GM21367 (cell line): Measurements from ENCODE around the gene AUTS2.

Experiments used
- ATAC-seq: cut with Tn5 transposase; IDR thresholded peaks from one replicate; pipeline ENCODE4 v1.9.1; 2021; ENCODE audit not compliant: unreplicated experiment

AUTS2 gene

DNA sequence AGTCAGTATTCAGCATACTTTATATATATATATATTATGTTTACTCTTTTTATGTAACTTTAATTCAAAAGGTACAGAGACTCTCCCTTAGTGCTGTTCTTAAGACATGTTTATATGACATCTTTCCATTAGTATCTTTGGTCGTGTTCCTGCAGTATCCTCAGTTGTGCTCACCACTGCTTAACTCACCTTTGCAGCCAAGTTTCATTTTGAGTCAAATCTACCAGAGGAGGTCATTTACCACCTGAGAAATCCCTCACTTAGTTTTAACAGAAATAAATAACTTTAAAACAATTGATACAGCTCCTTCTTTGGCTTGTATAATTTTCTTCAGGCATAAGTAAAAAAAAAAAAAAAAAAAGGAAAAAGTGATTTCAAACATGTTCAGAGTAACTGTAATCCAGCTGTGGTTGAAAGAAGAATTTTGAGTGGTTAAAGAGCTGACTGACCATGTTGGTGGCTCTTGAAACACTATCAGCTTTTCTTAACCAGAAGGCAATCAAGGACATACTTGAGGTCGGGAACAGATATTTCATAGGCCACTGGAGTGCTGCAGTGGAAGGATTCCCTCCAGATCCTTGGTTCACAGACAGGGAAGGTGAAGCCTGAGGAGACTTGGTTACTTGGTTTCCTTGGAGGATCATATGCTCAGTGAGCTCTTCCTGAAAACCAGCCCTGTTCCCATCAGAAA is 116.8 kb downstream of the AUTS2 start:
- ATAC-seq, result peak; percentile 65

GRCh38 chr7:69717221-69717620 is 118.9 kb downstream of the AUTS2 start:
- no peak for ATAC-seq

DNA sequence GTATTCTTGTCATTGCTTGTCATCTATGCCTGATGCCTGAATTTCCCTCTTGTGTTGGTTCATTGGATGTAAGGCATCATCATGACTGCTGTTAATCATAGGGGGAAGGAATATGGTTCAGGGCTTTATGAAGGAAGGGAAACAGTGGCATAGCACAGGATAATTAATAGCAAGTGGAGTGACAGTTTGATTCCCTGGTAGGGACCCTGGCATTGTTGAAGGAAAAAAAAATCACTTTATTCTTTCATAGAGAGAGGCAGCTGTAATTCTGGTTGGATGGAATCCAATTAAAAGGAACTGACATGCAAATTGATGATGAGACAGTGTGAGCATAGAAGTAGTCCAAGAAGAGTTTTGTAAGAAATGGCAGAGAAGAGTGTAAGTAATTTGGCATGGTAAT is 121.4 kb downstream of the AUTS2 start:
- ATAC-seq, result no peak

DNA sequence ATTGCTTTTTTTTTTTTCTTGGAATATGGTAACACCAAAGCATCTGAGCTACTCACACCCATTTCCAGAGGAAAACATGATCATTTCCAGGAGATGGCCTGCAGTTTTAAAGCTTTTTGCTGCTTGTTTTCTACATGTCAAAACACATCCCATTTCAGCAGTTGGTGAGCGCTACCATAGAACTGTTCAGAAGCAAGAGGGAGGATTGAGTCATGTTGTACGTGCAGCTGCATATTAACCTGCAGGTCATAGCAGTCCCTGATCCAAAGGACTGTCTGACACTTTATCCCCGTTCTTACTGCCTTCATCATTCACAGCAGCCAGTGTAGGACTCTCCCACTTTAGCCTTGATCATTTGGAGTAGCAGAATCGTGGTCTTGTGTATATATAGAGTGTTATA is 124.6 kb downstream of the AUTS2 start:
- ATAC-seq, result no peak

DNA sequence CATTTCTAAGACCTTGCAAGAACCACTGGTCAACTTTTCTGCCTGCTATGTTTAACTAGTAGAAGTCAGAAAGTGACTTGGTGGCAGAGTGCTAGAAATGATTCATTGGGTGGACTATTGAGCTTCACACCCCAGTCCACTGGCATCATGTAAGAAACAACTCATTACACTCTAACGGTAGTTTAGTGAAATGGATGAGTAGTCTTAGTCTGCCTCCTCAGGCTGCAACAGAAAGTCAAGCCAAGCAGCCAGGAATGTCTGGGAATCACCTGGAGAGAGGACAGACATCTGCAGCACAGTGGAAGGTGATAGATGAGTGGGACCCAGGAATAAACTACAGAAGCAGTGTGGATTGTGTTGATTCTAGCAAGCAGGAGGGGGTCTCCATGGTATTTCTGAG is 125.4 kb downstream of the AUTS2 start:
- ATAC-seq, result no peak

DNA sequence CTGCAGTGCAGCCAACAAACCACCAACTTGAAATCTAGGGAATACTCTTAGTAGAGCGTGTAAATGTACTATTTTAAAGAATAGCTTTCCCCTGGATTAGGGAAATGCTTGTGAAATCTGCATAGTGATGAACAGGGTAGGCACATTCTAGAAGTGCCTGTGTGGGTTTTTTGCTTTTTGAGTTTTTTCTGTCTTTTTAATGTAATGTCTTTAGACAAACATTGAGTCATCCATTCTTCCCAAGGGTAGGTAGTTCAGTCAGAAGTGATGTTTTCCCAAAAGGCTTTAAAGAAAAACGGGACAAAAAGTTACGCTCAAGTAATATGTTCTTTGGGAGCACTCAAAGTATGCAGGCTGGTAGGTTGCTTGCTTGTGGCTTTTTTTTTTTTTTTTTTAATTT is 130.0 kb downstream of the AUTS2 start:
- no peak for ATAC-seq

- ATAC-seq, result no peak
Measured at GRCh38 chr7:69732203-69732602, 133.9 kb downstream of the AUTS2 start.

DNA sequence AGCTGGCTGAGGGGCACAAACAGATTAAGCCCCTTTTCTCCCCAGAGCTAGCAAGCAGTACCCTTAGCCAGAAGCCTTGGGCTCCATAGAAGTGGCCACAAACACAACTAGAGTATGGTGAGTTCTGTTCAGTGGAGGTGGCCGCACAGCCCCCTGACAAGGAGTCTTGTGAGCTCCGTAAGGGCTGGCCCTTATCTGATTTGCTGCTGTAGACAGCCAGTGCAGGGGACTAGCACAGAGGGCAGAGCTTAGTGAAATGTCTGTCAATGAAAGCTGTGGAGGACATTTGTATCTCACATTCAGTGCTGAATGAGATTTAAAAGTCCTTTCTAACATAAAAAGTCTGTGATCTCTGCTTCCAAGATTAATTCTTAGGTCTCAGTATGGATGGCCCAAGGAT is 137.3 kb downstream of the AUTS2 start:
- no peak for ATAC-seq

GRCh38 chr7:69736126-69736810 is 138.0 kb downstream of the AUTS2 start:
- no peak for ATAC-seq

DNA sequence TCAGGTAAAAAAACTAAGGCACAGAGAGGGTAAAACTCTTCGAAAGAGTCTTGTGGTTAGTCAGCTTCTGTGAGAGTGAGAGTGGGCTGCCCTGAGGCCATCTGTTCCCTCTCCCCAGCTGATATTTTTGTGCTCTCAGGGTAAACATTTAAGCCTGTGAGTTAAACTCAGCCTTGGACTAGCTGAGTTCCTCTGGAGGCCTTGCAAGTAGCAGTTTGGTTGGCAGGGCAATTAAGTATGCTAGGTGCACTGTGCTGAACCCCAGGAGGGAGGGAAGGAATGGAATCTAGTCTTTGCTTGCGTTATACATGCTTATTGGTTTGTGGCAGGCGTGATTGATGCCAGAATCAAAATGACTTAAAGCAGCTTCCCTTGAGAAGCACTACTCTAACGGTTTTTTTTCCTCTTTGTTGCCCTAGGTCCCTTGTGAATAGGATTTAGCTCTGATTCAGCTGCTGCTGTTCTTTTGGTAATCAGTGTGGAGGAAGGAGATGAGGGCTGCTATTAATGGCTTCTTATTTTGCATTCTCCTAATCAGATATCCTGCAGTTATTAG is 140.2 kb downstream of the AUTS2 start:
- peak; percentile 50 for ATAC-seq

GRCh38 chr7:69739190-69739589 is 140.9 kb downstream of the AUTS2 start:
- peak; percentile 46 for ATAC-seq

- ATAC-seq, result peak; percentile 59
Measured at GRCh38 chr7:69739931-69740431, 141.7 kb downstream of the AUTS2 start.

DNA sequence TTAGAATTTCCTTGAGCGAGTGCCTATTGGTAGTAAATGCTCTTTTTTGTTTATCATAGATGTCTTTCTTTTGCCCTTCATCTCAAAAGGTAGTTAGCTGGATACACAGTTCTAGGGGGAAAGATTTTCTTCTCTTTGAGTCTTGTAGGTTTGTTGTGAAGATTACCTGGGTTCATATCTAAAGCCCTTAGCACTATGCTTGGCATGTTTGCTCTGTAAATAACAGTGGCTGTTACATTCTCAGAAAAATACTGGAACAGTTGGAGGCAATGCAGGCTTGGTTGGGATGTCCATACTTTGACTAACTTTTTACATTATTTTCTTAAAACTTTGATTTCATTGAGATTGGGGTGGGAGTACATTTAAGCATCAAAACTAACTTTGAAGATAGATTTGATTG is 144.0 kb downstream of the AUTS2 start:
- ATAC-seq, result no peak

DNA sequence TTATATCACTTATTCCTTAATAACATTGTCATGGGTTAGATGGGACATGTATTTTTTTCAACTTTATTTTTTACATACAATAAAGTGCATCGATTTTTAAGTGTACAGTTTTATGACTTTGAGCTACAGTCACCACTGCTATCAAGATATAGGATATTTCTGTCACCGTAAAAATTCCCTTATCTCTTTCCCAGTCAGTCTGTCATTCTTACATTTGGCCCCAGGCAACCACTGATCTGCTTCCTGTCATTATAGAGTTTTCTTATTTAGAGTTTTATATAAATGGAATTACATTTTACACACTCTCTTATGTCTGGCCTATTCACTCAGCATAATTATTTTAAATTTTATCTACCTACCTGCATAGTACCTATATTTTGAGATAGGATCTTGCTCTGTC is 145.2 kb downstream of the AUTS2 start:
- no peak for ATAC-seq

- ATAC-seq, result no peak
Measured at GRCh38 chr7:69744026-69744425, 145.8 kb downstream of the AUTS2 start.

GRCh38 chr7:69746383-69746782 is 148.1 kb downstream of the AUTS2 start:
- no peak for ATAC-seq

DNA sequence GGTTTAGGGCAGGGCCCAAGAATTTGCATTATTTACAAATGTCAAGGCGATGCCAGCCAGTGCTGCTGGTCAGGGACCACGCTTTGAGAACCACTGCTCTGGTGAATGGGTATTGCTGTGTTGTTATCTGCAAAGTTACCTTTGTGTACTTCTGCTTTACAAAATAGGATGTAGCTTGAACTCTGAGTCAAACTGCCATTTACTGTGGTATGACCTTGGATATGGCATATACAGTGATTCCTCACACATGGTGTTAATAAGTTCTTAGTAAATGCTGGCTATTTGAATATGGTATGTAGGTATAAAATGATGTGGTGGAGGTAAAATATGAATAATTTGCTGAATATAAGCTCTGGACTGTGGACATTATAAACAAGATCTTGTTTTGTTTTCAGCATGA is 148.9 kb downstream of the AUTS2 start:
- no peak for ATAC-seq

DNA sequence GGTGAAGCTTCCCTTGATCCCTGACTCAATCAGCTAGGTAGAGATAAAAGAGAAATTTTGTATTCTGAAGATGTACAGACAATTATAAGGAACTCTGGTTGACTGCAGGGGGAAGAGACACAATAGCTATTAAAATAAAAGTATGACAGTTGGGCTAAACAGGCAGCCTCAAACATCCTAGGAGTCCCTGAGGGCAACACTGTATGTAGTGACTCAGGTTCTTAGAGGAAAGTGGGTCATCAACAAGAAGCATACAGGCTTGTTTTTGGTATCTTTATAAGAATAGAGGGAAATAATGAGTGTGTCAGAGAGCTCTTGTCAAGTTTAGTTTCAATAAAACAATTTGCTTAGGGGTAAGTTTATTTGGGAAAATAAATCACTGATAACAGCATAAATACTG is 150.3 kb downstream of the AUTS2 start:
- ATAC-seq, result no peak

DNA sequence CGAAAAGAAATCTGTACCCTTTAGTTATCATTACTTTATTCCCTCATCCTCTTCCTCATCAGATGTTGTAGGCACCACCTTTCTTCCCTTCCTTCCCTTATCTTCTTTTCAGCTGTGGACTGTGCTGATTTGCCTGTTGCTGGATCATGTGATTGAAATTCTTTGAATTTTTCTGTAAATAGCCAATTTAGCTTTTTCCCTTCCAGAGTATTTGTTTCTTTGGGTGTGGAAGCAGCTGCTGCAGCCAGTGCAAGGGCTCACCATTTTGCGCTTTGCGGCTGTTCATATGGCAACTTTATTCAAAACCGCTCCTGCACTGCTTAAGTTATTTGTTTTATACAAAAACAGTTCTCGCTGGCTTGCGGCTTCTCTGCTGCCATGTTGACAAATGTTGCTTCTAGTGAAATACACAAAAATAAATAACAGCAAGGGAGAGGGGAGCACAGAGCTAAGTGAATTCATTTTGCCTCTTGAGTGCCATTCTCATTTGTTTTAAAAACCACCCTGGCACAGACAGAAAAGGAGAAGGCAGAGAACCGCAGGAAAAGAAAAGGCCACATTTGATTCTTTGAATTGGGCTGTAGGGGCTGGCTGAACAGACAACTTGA is 151.2 kb downstream of the AUTS2 start:
- no peak for ATAC-seq

DNA sequence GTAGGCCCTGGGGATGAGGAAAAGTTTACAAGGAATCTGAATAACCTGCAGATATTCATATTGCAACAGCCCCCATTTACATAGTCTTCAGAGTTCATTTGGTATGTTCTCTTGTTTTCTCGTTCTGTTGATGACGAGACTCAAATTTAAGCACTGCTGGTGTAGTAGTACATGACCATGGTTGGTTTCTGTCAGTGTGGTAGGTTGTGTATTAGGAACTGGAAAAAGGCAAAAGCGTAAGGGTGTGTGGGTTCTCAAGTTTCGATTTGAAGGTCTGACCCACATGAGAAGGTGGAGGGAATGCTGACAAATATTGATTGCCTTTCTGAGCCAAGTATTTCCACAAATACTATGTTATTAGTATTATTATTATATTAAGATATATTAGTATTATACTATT is 151.7 kb downstream of the AUTS2 start:
- ATAC-seq, result no peak

DNA sequence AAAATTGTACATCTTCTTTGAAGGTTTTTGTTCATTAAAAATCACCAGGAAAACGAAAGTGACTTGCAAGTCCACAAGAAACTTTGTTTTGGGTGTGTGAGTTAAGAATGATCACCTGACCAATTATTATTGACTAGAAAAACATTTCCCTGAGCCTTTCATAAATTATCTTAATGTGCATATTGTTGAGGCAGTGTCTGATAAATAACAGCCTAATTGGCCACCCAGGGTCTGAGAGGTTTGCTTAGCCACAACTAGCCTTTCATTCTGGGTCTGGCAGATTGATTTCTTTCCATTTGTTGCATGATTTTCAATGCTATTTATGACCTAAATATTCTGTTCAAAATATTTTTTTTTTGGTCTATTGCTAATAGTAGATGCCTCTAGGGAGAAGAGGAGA is 152.8 kb downstream of the AUTS2 start:
- ATAC-seq, result no peak

DNA sequence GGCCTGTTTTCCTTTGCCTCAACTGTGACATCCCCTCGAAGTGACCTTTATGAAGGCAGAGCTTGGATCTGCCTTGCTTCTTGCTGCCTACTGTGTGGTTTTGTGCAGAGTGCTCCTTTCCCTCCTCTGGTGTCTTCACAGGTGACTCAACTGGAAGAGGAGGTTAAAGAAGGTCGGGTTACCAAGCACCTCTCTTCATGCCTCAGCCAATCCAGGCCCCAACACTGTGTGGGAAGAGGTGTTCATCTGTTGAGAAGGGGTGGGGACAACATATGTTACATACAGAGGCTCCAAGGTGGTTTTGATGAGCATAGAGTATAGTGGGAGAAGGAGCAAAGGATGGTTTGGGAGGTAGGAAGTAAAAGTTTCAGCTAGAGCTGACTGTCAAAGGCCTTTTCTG is 155.7 kb downstream of the AUTS2 start:
- ATAC-seq, result no peak
